IPS-15b (cell line): Measurements from ENCODE around the gene YKT6.
"Not testable (repeated sequence)": the region's sequence is repeated elsewhere in the genome, so short reads cannot be mapped to it uniquely, and the experiment has no call there.

Experiments
- H3K27me3 ChIP-seq: one replicate; pipeline ENCODE4 v1.6.1; 2013; ENCODE audit warnings: low read length; ENCODE audit not compliant: control insufficient read depth, insufficient read depth
- H3K36me3 ChIP-seq: one replicate; pipeline ENCODE4 v1.6.1; 2013; ENCODE audit warnings: low read length; ENCODE audit not compliant: control insufficient read depth, insufficient read depth
- H3K4me1 ChIP-seq: one replicate; pipeline ENCODE4 v1.6.1; 2013; ENCODE audit warnings: mild to moderate bottlenecking, low read length; ENCODE audit not compliant: control insufficient read depth, insufficient read depth
- H3K4me3 ChIP-seq: one replicate; pipeline ENCODE4 v1.5.1; 2013; ENCODE audit warnings: low read depth, low read length
- H3K9ac ChIP-seq: one replicate; pipeline ENCODE4 v1.6.1; 2013; ENCODE audit warnings: low read depth, mild to moderate bottlenecking, low read length
- H3K9me3 ChIP-seq: one replicate; pipeline ENCODE4 v1.6.1; 2013; ENCODE audit warnings: mild to moderate bottlenecking, low read length; ENCODE audit not compliant: control insufficient read depth, insufficient read depth

YKT6 gene

DNA sequence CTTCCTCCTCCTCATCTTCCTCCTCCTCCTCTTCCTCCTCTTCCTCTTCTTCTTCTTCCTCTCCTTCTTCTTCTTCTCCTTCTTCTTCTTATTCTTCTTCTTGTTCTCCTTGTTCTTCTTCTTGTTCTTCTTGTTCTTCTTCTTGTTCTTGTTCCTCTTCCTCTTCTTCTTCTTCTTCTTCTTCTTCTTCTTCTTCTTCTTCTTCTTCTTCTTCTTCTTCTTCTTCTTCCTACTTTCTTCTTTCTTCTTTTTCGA, 26.2 kb upstream of the YKT6 start:
- H3K4me1 ChIP-seq, H3K9me3 ChIP-seq, H3K36me3 ChIP-seq, H3K9ac ChIP-seq, H3K27me3 ChIP-seq, H3K4me3 ChIP-seq: not testable (repeated sequence)

DNA sequence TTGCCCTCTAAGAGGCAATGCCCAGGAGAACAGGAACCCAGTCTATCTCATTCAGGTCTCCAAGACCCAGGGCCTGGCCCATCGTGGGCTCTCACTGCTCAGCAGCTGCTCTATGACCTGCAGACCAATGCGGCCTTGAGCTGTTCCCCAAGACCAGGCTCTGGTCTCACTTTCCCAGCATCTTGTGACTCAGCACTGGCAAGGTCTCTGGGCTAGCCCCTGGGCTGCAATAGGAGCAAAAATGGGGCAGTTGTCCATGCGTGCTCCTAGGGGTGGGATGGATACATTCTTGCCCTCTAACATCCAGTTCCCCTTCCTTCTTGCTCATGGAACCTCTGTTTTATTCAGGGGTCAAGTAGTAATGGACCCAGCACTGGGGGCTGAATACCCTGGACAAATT, 25.0 kb upstream of the YKT6 start:
- no peaks in the 10 kb centered on the region for H3K36me3 ChIP-seq
- no peaks in the 10 kb centered on the region for H3K9me3 ChIP-seq
- no peaks in the 10 kb centered on the region for H3K27me3 ChIP-seq
- H3K9ac ChIP-seq: no peak overlapping the region
- no peak overlapping the region for H3K4me3 ChIP-seq
- H3K4me1 ChIP-seq: peaks cover 4% of the 10 kb centered on the region

DNA sequence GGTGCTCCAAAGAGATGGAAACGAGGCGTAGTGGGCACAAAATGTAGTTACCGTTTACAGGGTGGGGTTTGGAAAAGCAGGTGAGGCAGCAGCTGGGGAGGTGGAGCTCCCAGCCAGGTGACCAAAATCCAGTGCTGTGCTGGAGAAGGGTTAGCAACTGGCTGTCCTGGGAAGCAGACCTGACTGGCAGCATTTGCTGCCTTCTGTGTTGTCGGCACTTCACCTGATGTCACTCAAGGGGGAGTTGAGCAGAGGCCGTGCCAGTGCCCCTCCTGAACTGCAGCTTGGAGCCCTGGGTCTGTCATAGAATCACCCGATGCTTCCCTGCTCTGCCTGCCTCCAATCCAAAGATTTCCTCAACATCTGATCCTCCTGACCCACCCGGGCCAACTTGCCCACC, 24.3 kb upstream of the YKT6 start:
- Histone ChIP-seq H3K36me3 (no peaks in the 10 kb centered on the region), H3K27me3 (no peaks in the 10 kb centered on the region), H3K9me3 (no peaks in the 10 kb centered on the region), H3K9ac (no peak overlapping the region), H3K4me3 (no peak overlapping the region), H3K4me1 (peaks cover 4% of the 10 kb centered on the region)

DNA sequence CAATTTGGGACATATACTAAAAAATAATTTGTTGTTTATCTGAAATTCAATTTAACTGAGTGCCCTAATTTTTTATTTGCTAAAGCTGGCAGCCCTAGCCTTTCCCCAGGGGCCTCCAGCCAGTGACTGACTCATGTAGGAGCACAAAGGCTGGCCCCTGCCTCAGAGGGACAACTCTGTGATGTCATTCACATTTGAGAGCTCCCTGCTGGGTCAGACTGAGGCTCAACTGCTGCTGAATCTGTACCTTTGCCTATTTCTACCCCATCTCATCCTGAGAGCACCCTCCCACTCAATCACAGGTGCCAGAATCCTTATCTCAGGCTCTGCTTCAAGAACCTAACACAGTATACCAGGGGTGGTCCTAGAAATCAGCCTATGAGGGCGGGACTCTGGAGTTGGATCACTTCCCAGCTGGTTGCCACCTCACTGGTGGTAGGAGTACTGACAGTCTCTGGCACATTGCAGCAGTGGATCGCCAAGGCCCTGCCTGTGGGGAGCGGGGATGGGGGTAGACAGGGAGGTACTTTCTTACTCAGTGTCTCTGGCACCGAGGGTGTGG, 23.1 kb upstream of the YKT6 start:
- Histone ChIP-seq H3K4me3 (no peak overlapping the region), H3K9ac (no peak overlapping the region), H3K9me3 (no peaks in the 10 kb centered on the region), H3K27me3 (no peaks in the 10 kb centered on the region), H3K36me3 (no peaks in the 10 kb centered on the region), H3K4me1 (peaks cover 4% of the 10 kb centered on the region)

DNA sequence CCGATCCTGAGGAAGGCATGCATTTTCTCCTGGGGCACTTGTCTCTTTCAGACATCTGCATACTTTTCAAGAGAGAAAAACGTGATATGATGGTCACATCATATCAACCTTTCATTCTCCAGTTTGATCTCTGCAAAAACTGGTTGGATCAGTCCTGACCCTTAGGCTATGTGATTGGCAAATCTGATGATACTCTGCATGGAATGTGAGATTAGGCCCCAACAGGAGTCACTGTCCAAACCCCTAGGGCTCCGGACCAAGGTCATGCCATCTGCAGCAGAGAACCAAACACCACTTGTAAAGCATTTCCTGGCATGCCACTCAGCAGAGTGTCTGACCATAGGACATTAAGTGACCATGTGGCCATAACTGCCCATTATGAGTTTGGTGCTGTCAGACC, 20.1 kb upstream of the YKT6 start:
- peaks cover 4% of the 10 kb centered on the region for H3K4me1 ChIP-seq
- H3K36me3 ChIP-seq: no peaks in the 10 kb centered on the region
- H3K4me3 ChIP-seq: no peak overlapping the region
- H3K27me3 ChIP-seq: no peaks in the 10 kb centered on the region
- no peaks in the 10 kb centered on the region for H3K9me3 ChIP-seq
- H3K9ac ChIP-seq: no peak overlapping the region

DNA sequence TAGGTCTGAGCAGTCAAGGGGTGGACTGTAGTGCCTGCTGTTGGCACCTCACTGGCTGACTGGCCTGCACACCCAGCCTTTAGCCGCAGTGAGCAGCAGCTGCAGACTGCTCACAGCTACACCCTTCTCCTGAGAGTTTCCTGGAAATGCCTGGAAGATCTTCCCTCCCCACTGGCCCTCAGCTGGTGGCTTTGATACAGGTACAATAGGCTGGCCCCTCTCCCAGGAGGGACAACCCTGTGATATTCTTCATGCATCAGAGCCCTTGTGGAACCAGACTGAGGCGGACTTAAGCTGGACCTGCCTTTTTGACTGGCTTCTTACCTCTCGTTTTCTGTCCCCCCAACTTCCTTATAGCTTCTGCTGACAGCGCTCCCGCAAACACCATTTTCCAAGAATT, 18.0 kb upstream of the YKT6 start:
- Histone ChIP-seq H3K4me1 (no peaks in the 10 kb centered on the region), H3K36me3 (no peaks in the 10 kb centered on the region), H3K27me3 (no peaks in the 10 kb centered on the region), H3K9me3 (no peaks in the 10 kb centered on the region), H3K4me3 (no peak overlapping the region), H3K9ac (no peak overlapping the region)

DNA sequence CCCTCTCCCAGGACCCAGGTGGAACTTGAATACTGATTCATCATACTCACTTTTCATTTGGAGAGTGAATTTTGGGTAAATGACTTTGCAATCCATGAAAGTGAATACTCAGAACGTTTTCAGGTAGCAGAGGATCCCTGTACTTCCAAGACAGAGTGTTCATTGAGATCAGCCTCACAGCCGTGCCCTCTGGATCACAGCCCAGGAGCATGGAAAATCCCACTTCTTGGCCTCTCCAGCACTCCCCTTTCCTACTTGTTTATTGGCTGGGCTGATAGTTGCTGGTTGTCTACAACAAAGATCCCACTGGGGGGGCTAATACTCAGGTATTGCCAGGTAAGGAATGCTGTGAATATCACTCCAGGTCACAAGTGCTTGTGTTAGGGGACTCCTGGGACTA, 17.4 kb upstream of the YKT6 start:
- no peaks in the 10 kb centered on the region for H3K4me1 ChIP-seq
- no peak overlapping the region for H3K4me3 ChIP-seq
- H3K27me3 ChIP-seq: no peaks in the 10 kb centered on the region
- no peaks in the 10 kb centered on the region for H3K9me3 ChIP-seq
- H3K9ac ChIP-seq: no peak overlapping the region
- no peaks in the 10 kb centered on the region for H3K36me3 ChIP-seq

DNA sequence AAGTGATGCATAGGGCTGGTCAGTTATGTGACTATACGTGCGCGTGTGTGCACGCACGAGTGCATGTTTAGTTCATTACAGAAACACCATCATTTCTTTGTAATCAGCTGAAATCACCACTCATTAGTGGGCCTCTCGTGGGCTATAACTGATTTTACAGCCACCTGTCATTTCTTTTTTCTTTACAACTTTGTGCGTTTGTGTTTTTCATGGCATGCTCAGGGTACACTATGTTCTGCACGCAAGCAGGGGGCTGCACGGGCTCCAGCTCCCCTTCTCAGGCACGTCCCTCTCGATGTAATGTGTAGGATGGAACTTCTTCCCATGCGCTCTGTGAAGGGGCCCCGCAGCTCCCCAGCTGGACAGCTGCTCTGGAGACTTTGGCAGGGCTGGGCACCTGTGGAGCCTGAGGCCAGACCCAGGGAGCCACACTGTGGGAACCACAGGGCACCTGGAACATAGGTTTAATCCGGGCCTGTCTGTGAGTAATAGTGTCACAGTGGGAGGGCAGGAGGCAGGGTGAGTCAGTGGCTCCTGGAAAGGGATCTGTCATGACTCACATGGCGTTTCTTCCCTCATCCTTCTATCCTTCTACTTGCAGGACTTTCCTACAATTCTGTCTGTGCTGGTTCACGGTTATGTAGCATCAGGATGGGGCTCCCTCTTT, 16.4 kb upstream of the YKT6 start:
- H3K36me3 ChIP-seq: no peaks in the 10 kb centered on the region
- H3K9ac ChIP-seq: peak overlapping the region; percentile 12
- H3K4me1 ChIP-seq: no peaks in the 10 kb centered on the region
- H3K27me3 ChIP-seq: no peaks in the 10 kb centered on the region
- H3K9me3 ChIP-seq: no peaks in the 10 kb centered on the region
- H3K4me3 ChIP-seq: no peak overlapping the region

DNA sequence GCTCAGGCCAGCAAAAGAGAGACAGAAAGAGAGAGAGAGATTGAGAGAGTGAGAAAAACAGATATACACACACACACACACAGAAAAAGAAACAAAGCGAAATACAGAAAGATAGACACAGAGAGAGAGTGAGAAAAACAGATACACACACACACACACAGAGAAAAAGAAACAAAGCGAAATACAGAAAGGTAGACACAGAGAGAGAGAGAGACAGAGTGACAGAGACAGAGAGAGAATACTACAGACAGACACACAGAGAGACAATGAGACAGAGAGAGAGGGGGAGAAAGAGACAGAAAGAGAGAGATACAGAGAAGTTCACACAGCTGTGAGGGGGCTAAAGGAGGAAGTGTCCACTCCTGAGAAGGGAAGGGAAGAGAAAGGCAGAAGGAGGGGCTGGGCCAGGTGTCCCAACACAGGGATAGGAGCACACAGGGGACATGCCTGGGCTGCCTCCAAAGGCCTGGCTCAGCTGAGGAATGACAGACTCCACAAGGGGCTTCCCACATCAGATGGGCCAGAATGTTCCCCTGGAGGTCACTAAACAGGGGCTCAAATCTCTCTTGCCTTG, 15.8 kb upstream of the YKT6 start:
- peak overlapping the region; percentile 12 for H3K9ac ChIP-seq

DNA sequence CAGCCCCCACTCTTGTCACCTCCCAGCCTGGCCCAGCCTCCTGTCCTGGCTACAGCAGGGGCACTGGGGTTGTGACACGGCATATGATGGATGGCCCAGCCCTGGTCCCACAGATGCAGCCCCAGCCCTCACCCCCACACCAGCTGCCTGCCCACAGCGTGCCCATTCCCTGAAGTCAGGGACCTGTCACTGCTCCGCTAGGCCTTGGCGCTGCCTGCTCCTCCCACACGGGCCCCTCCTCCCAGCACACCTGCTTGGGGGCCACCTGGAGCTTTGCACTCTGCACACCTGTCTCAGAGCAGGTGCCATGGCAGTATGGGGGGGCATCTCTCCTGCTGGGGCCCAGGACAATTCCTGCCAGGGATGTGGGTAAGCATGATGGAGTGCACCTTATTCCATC, 15.0 kb upstream of the YKT6 start:
- Histone ChIP-seq H3K27me3 (no peaks in the 10 kb centered on the region), H3K9me3 (no peaks in the 10 kb centered on the region), H3K4me1 (no peaks in the 10 kb centered on the region), H3K9ac (no peak overlapping the region), H3K36me3 (no peaks in the 10 kb centered on the region), H3K4me3 (no peak overlapping the region)

More for the DNA sequence above, 15.8 kb upstream of the YKT6 start:
- Histone ChIP-seq H3K4me1 (no peaks in the 10 kb centered on the region), H3K27me3 (no peaks in the 10 kb centered on the region), H3K36me3 (no peaks in the 10 kb centered on the region), H3K4me3 (no peak overlapping the region), H3K9me3 (no peaks in the 10 kb centered on the region)

DNA sequence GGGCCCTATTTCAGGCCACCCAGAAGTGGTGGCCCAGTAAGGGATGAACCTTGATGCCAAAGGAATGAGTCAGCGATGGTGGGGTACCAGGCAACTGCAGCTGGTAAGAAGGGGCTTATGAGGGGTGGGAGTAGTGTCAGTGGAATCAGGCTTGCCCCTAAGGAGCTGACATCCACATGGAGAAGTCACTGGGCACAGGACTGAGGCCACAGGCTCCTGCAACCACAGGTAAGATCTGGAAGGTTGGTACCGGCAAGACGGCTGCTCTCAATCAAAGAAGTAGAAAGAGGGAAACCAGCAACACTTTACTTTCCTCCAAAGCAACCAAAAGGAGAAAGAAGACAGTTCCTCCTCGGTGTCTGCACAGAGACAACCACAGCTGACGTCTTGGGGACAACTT, 14.0 kb upstream of the YKT6 start:
- Histone ChIP-seq H3K9me3 (no peaks in the 10 kb centered on the region), H3K4me3 (no peak overlapping the region), H3K36me3 (no peaks in the 10 kb centered on the region), H3K4me1 (no peaks in the 10 kb centered on the region), H3K27me3 (no peaks in the 10 kb centered on the region), H3K9ac (no peak overlapping the region)

DNA sequence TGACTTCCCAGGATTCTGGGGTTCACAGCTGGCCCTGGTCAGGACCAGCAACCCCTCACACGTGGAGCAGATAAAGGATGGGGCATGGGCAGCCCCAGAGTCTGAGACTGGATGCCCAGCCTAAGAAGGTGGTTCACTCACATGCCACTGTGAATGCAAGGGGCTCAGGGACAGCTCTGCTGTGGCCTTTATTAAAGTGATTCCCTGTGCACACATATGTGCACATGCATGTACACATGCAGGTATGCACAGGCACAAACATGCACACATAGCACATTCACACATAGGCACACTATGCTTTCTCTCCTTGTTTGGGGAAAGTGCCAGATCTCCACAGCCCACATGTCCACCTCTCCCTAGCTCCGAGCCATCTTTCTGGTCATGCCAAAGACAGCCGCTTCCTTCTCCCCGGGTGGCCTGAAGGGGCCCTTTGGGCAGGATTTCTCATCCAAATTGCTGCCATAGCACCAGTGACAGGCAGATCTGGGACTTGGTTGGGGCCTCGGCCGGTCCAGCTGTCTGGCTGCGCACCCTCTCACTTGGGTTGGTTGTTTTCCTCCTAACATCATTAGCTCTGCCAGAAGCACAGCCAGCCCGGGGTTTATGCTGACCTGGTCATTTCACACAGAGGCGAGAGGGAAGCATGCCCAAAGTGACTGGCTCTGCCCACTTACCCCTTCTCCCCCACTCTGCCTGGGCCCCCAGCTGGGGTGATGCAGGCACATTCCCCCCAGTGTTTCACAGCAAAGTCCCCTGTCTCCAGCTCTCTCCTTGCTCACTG, 13.0 kb upstream of the YKT6 start:
- no peak overlapping the region for H3K9ac ChIP-seq
- no peaks in the 10 kb centered on the region for H3K27me3 ChIP-seq
- no peaks in the 10 kb centered on the region for H3K4me1 ChIP-seq
- no peaks in the 10 kb centered on the region for H3K36me3 ChIP-seq
- H3K4me3 ChIP-seq: no peak overlapping the region
- H3K9me3 ChIP-seq: no peaks in the 10 kb centered on the region
